Breast epithelium (tissue), 3 donors: Measurements from ENCODE around the gene RAB6A.

Source experiments
- POLR2A ChIP-seq: fragments of 450-650 bp; IDR thresholded peaks from one replicate; pipeline ENCODE4 v1.6.1; 2016; ENCODE audit warnings: antibody characterized with exemption, mild to moderate bottlenecking, moderate library complexity
- POLR2AphosphoS5 ChIP-seq, 3 donors: sonication (generic); formaldehyde crosslinking; IDR thresholded peaks; one replicate each; pipeline ENCODE4 v1.6.1; 2017; ENCODE audit warnings: antibody characterized with exemption in 3 of 3
- TF ChIP-seq, protein P1 (sequence below), 3 donors: fragments of 450-650 bp; IDR thresholded peaks; one replicate each; pipeline ENCODE4 v1.5.1; 2016 to 2017; ENCODE audit warnings: antibody characterized with exemption in 3 of 3, mild to moderate bottlenecking in 3 of 3, moderate library complexity in 3 of 3

GRCh38 chr11:73654482-73655021, 106.3 kb downstream of the RAB6A start:
- TF ChIP-seq, protein P1, sequence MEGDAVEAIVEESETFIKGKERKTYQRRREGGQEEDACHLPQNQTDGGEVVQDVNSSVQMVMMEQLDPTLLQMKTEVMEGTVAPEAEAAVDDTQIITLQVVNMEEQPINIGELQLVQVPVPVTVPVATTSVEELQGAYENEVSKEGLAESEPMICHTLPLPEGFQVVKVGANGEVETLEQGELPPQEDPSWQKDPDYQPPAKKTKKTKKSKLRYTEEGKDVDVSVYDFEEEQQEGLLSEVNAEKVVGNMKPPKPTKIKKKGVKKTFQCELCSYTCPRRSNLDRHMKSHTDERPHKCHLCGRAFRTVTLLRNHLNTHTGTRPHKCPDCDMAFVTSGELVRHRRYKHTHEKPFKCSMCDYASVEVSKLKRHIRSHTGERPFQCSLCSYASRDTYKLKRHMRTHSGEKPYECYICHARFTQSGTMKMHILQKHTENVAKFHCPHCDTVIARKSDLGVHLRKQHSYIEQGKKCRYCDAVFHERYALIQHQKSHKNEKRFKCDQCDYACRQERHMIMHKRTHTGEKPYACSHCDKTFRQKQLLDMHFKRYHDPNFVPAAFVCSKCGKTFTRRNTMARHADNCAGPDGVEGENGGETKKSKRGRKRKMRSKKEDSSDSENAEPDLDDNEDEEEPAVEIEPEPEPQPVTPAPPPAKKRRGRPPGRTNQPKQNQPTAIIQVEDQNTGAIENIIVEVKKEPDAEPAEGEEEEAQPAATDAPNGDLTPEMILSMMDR (IDR thresholded peaks at IDR 0.05): no peak
- no peak for TF ChIP-seq POLR2A
- no peak for TF ChIP-seq POLR2AphosphoS5 (IDR thresholded peaks at IDR 0.05)
